A673 (cell line): ENCODE measurements around the gene POLA1. TPM values are rescaled to one million over a fixed set of nuclear protein-coding genes. Genes with fewer than 3 reads are reported as not detected.

Experiments
- BruUV-seq: library from RNA; stranded (reverse); fragments of 400-500 nt; replicated peaks from 2 replicates; lab custom pipeline; 2021; lab: Mats Ljungman, UMichigan
- CTCF ChIA-PET: fragments of 300-600 bp; sonication (Branson Sonifier 250); formaldehyde crosslinking; loops from one replicate; lab custom pipeline; 2022; ENCODE audit warnings: antibody characterized with exemption; lab: Charles Lee
- POLR2A ChIA-PET: fragments of 300-600 bp; sonication (Branson Sonifier 250); formaldehyde crosslinking; loops from one replicate; lab custom pipeline; 2022; ENCODE audit warnings: antibody characterized with exemption; ENCODE audit not compliant: low non-redundant PET; lab: Charles Lee
- DNase-seq: peaks from one replicate; pipeline ENCODE4 v3.0.0-alpha.2; 2015; ENCODE audit warnings: low spot score
- H3K27ac ChIP-seq: fragments of 200-600 bp; sonication (generic); 2 replicates; pipeline ENCODE4 v1.5.1; 2016; ENCODE audit warnings: mixed run types, low read depth, mild to moderate bottlenecking, mixed read lengths, antibody characterized with exemption, low read length; ENCODE audit not compliant: poor library complexity, severe bottlenecking
- H3K27me3 ChIP-seq: fragments of 200-600 bp; sonication (generic); replicated peaks from 2 replicates; pipeline ENCODE4 v1.6.1; 2017; ENCODE audit warnings: mixed run types, low read depth, mild to moderate bottlenecking, mixed read lengths, antibody characterized with exemption, low read length; ENCODE audit not compliant: insufficient read depth, poor library complexity
- H3K36me3 ChIP-seq: fragments of 200-600 bp; sonication (generic); 2 replicates; pipeline ENCODE4 v1.6.1; 2016; ENCODE audit warnings: mixed run types, mild to moderate bottlenecking, mixed read lengths, antibody characterized with exemption, low read length; ENCODE audit not compliant: insufficient read depth, poor library complexity, severe bottlenecking
- H3K4me1 ChIP-seq: fragments of 200-600 bp; sonication (generic); 2 replicates; pipeline ENCODE4 v1.6.1; 2017; ENCODE audit warnings: mixed run types, mild to moderate bottlenecking, mixed read lengths, antibody characterized with exemption, low read length; ENCODE audit not compliant: insufficient read depth, poor library complexity, severe bottlenecking
- H3K4me3 ChIP-seq: fragments of 200-600 bp; sonication (generic); 2 replicates; pipeline ENCODE4 v1.5.1; 2016; ENCODE audit warnings: low read depth, mixed run types, mild to moderate bottlenecking, mixed read lengths, low read length; ENCODE audit not compliant: poor library complexity, severe bottlenecking
- H3K9me3 ChIP-seq: fragments of 200-600 bp; sonication (generic); 2 replicates; pipeline ENCODE4 v1.6.1; 2016; ENCODE audit warnings: mixed run types, low read depth, mild to moderate bottlenecking, mixed read lengths, antibody characterized with exemption, low read length; ENCODE audit not compliant: poor library complexity, severe bottlenecking
- EZH2 ChIP-seq: fragments of 200-600 bp; sonication (generic); IDR thresholded peaks from 2 replicates; pipeline ENCODE4 v1.6.1; 2017; ENCODE audit warnings: borderline replicate concordance, low read depth, mild to moderate bottlenecking, mixed read lengths, antibody characterized with exemption, low read length; ENCODE audit not compliant: poor library complexity, severe bottlenecking
- intact Hi-C: fragments of 100-400 bp; cut with micrococcal nuclease; formaldehyde crosslinking; loops from one replicate; pipeline ENCODE4 v1.10.0; 2022; ENCODE audit not compliant: unreplicated experiment
- total RNA-seq: library from RNA; stranded (reverse); gene quantifications from 2 replicates; pipeline ENCODE4 v1.2.3, GENCODE V29; 2021
- TF ChIP-seq, protein P1 (sequence below): fragments of 300-800, 200-600 bp; sonication (generic); conservative IDR thresholded peaks from 2 replicates; pipeline ENCODE4 v1.5.1; 2017; ENCODE audit warnings: low read depth, mild to moderate bottlenecking, antibody characterized with exemption, low read length, moderate library complexity, mixed read lengths

Gene POLA1
- total RNA-seq, 1 experiment from 2014 or later = 44.9 TPM

DNA sequence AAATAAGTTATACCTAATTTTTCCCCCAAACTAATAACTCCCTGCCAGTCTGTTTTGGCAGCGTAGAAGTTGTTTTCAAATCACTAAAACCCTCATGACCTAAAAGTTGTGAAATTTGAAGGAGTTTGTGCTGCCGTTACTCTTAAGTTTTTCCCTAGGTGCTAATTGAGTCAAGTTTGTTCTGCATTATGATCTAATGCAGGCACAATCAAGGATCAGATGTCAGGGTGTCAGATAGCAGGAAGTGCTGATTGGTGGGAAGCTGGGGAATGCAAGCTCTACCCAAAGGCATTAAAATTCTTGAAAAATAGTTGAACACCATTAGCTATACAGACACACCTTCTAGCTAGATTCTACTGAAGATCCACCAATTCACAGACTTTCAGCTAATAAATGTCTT lies 270.1 kb downstream of the POLA1 start:
- no peak for TF ChIP-seq EZH2
- peaks cover 18% of the 10 kb centered on the region for H3K4me1 ChIP-seq
- no TSS peak for BruUV-seq
- no peaks in the 10 kb centered on the region for H3K9me3 ChIP-seq
- H3K36me3 ChIP-seq = no peaks in the 10 kb centered on the region
- POLR2A ChIA-PET = no interaction called here
- peak; percentile 76 for DNase-seq
- H3K27me3 ChIP-seq = no peaks in the 10 kb centered on the region
- H3K4me3 ChIP-seq = no peak overlapping the region
- CTCF ChIA-PET = no interaction called here
- intact Hi-C loops = no loop called here
- H3K27ac ChIP-seq = no peak overlapping the region

DNA sequence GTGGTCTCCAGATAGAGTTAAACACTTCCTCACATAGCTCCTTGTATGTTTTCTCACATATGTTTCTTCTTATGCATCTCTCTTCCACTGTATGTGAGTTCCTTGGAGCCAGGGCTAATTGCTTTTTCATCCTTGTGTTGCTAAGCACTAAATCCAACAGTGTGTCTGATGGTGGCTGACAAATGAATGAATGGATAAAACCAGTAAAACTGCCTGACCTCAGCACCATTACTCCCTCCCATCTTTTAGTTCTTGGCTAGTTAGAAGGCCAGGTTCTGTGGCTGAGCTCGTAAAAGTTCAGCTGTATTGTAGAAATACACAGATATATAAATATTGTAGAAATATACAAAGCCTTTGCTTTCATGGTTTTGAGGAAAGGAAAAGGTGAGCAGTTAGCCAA lies 271.7 kb downstream of the POLA1 start:
- ChIA-PET CTCF (no interaction called here), POLR2A (no interaction called here)
- BruUV-seq = no TSS peak
- no peaks in the 10 kb centered on the region for H3K9me3 ChIP-seq
- no peak overlapping the region for H3K4me3 ChIP-seq
- DNase-seq = no peak
- H3K27me3 ChIP-seq = no peaks in the 10 kb centered on the region
- no peaks in the 10 kb centered on the region for H3K36me3 ChIP-seq
- intact Hi-C loops = no loop called here
- TF ChIP-seq, protein P1, sequence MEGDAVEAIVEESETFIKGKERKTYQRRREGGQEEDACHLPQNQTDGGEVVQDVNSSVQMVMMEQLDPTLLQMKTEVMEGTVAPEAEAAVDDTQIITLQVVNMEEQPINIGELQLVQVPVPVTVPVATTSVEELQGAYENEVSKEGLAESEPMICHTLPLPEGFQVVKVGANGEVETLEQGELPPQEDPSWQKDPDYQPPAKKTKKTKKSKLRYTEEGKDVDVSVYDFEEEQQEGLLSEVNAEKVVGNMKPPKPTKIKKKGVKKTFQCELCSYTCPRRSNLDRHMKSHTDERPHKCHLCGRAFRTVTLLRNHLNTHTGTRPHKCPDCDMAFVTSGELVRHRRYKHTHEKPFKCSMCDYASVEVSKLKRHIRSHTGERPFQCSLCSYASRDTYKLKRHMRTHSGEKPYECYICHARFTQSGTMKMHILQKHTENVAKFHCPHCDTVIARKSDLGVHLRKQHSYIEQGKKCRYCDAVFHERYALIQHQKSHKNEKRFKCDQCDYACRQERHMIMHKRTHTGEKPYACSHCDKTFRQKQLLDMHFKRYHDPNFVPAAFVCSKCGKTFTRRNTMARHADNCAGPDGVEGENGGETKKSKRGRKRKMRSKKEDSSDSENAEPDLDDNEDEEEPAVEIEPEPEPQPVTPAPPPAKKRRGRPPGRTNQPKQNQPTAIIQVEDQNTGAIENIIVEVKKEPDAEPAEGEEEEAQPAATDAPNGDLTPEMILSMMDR = no peak
- TF ChIP-seq EZH2 = no peak
- peaks cover 15% of the 10 kb centered on the region for H3K4me1 ChIP-seq
- no peak overlapping the region for H3K27ac ChIP-seq

DNA sequence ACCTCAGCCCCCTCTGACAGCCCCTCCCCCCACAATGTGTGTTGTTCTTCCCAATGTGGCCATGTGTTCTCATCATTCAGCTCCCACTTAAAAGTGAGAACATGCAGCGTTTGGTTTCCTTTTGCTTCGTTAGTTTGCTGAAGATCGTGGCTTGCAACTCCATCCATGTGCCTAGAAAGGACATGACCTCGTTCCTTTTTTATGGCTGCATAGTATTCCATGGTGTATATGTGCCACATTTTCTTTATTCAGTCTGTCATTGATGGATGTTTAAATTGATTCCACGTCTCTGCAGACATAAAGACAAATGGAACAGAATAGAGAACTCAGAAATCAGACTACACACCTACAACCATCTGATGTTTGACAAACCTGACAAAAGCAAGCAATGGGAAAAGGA lies 276.1 kb downstream of the POLA1 start:
- no TSS peak for BruUV-seq
- POLR2A ChIA-PET = no interaction called here
- Histone ChIP-seq H3K4me1 (no peaks in the 10 kb centered on the region), H3K4me3 (no peak overlapping the region), H3K36me3 (no peaks in the 10 kb centered on the region), H3K27ac (no peak overlapping the region), H3K9me3 (no peaks in the 10 kb centered on the region), H3K27me3 (peaks cover 5% of the 10 kb centered on the region)
- no peak for DNase-seq
- CTCF ChIA-PET = no interaction called here
- TF ChIP-seq, protein P1 = no peak
- TF ChIP-seq EZH2 = no peak
- intact Hi-C loops = no loop called here

DNA sequence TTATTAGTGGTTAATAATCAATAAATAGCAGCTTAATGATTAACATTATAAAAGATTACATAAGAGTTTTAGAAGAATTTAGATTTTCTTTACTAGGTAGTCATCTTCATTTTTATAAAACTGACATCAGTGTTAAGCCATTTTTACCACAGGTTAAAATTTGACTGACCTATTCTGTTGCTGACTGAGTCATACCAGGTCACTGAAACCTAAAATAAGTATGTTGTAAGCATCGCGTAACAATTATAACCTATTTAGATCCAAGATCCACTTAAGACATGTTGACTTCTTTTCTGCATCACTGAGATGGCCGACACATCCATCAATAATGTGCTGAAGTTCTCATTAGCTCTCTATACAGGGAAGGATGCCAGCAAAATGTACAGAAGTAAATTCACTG lies 285.4 kb downstream of the POLA1 start:
- H3K27ac ChIP-seq = no peak overlapping the region
- intact Hi-C loops = loop anchor here (5.0 kb wide), 1 partner anchor 52 kb away; no protein-coding TSS in a partner anchor
- no peaks in the 10 kb centered on the region for H3K4me1 ChIP-seq
- no peak overlapping the region for H3K4me3 ChIP-seq
- H3K36me3 ChIP-seq = no peaks in the 10 kb centered on the region
- no peak for TF ChIP-seq EZH2
- TF ChIP-seq, protein P1 = no peak
- ChIA-PET POLR2A (no interaction called here), CTCF (no interaction called here)
- DNase-seq = no peak
- BruUV-seq = no TSS peak
- H3K9me3 ChIP-seq = no peaks in the 10 kb centered on the region
- peaks cover 51% of the 10 kb centered on the region for H3K27me3 ChIP-seq
